Activated T-helper 17 cell treated with anti-CD3 and anti-CD28 coated beads, Interleukin-2, amount 50 U/mL, for 72 hours (primary cell): ENCODE results near the gene CIB4. TPM values are rescaled to one million over a fixed set of nuclear protein-coding genes. Genes with fewer than 3 reads are reported as not detected.

Experiments used
- ATAC-seq: fragments of 150-1000 bp; cut with Tn5 transposase; replicated peaks from 2 replicates; pipeline ENCODE4 v1.10.0; 2021; ENCODE audit warnings: mild to moderate bottlenecking, moderate library complexity
- H3K27ac Mint-ChIP-seq: one replicate; pipeline ENCODE4 v1.8.0; 2022; ENCODE audit warnings: mixed read lengths
- H3K27me3 Mint-ChIP-seq: one replicate; pipeline ENCODE4 v1.8.0; 2022; ENCODE audit warnings: mixed read lengths
- H3K36me3 Mint-ChIP-seq: one replicate; pipeline ENCODE4 v1.8.0; 2022; ENCODE audit warnings: low read depth, mild to moderate bottlenecking, mixed read lengths
- H3K4me1 Mint-ChIP-seq: one replicate; pipeline ENCODE4 v1.8.0; 2022; ENCODE audit warnings: mixed read lengths
- H3K4me3 Mint-ChIP-seq: one replicate; pipeline ENCODE4 v1.8.0; 2022; ENCODE audit warnings: mild to moderate bottlenecking, mixed read lengths
- H3K9me3 Mint-ChIP-seq: one replicate; pipeline ENCODE4 v1.8.0; 2022; ENCODE audit warnings: mixed read lengths
- total RNA-seq, 2 donors: library from RNA; stranded (reverse); gene quantifications; one replicate each; pipeline ENCODE4 v1.2.3, GENCODE V29; 2022

The CIB4 gene
- total RNA-seq, 2 donors from 2014 or later = not detected

GRCh38 chr2:26564121-26564644 is 77.0 kb downstream of the CIB4 start:
- Mint-ChIP-seq H3K36me3 (no peaks in the 10 kb centered on the region), H3K9me3 (no peaks in the 10 kb centered on the region), H3K27me3 (peaks cover 53% of the 10 kb centered on the region), H3K4me3 (no peak overlapping the region), H3K4me1 (no peaks in the 10 kb centered on the region), H3K27ac (no peak overlapping the region)
- ATAC-seq = no peak

- peaks cover 53% of the 10 kb centered on the region for H3K27me3 Mint-ChIP-seq
- H3K4me1 Mint-ChIP-seq = no peaks in the 10 kb centered on the region
- no peaks in the 10 kb centered on the region for H3K9me3 Mint-ChIP-seq
- H3K4me3 Mint-ChIP-seq = no peak overlapping the region
- ATAC-seq = no peak
- no peaks in the 10 kb centered on the region for H3K36me3 Mint-ChIP-seq
- H3K27ac Mint-ChIP-seq = no peak overlapping the region
Measured at GRCh38 chr2:26563686-26564085, 77.5 kb downstream of the CIB4 start.

GRCh38 chr2:26562811-26563645 is 78.1 kb downstream of the CIB4 start:
- Mint-ChIP-seq H3K9me3 (no peaks in the 10 kb centered on the region), H3K27ac (no peak overlapping the region), H3K4me3 (no peak overlapping the region), H3K4me1 (no peaks in the 10 kb centered on the region), H3K27me3 (peaks cover 56% of the 10 kb centered on the region), H3K36me3 (no peaks in the 10 kb centered on the region)
- ATAC-seq = no peak

- Mint-ChIP-seq H3K9me3 (no peaks in the 10 kb centered on the region), H3K4me1 (no peaks in the 10 kb centered on the region), H3K27ac (no peak overlapping the region), H3K36me3 (no peaks in the 10 kb centered on the region), H3K4me3 (peak overlapping the region; percentile 30), H3K27me3 (peaks cover 63% of the 10 kb centered on the region)
- ATAC-seq = peak; percentile 26
Measured at GRCh38 chr2:26561918-26562810, 79.0 kb downstream of the CIB4 start.

GRCh38 chr2:26561376-26561775 is 79.8 kb downstream of the CIB4 start:
- no peaks in the 10 kb centered on the region for H3K9me3 Mint-ChIP-seq
- peaks cover 62% of the 10 kb centered on the region for H3K27me3 Mint-ChIP-seq
- no peak for ATAC-seq
- H3K27ac Mint-ChIP-seq = no peak overlapping the region
- no peaks in the 10 kb centered on the region for H3K4me1 Mint-ChIP-seq
- H3K4me3 Mint-ChIP-seq = peak overlapping the region; percentile 30
- no peaks in the 10 kb centered on the region for H3K36me3 Mint-ChIP-seq

- Mint-ChIP-seq H3K4me3 (no peak overlapping the region), H3K9me3 (no peaks in the 10 kb centered on the region), H3K27me3 (peaks cover 61% of the 10 kb centered on the region), H3K4me1 (no peaks in the 10 kb centered on the region), H3K36me3 (no peaks in the 10 kb centered on the region), H3K27ac (no peak overlapping the region)
- no peak for ATAC-seq
Measured at GRCh38 chr2:26560892-26561291, 80.3 kb downstream of the CIB4 start.

- no peaks in the 10 kb centered on the region for H3K4me1 Mint-ChIP-seq
- H3K27ac Mint-ChIP-seq = no peak overlapping the region
- no peaks in the 10 kb centered on the region for H3K36me3 Mint-ChIP-seq
- no peaks in the 10 kb centered on the region for H3K9me3 Mint-ChIP-seq
- no peak overlapping the region for H3K4me3 Mint-ChIP-seq
- peaks cover 57% of the 10 kb centered on the region for H3K27me3 Mint-ChIP-seq
- ATAC-seq = no peak
Measured at GRCh38 chr2:26559556-26559955, 81.6 kb downstream of the CIB4 start.

- no peak overlapping the region for H3K4me3 Mint-ChIP-seq
- no peaks in the 10 kb centered on the region for H3K4me1 Mint-ChIP-seq
- ATAC-seq = no peak
- no peaks in the 10 kb centered on the region for H3K9me3 Mint-ChIP-seq
- peaks cover 58% of the 10 kb centered on the region for H3K27me3 Mint-ChIP-seq
- H3K27ac Mint-ChIP-seq = no peak overlapping the region
- H3K36me3 Mint-ChIP-seq = no peaks in the 10 kb centered on the region
Measured at GRCh38 chr2:26559044-26559405, 82.1 kb downstream of the CIB4 start.

GRCh38 chr2:26558271-26559043 is 82.7 kb downstream of the CIB4 start:
- no peak overlapping the region for H3K27ac Mint-ChIP-seq
- H3K4me3 Mint-ChIP-seq = no peak overlapping the region
- ATAC-seq = no peak
- H3K9me3 Mint-ChIP-seq = no peaks in the 10 kb centered on the region
- H3K36me3 Mint-ChIP-seq = no peaks in the 10 kb centered on the region
- no peaks in the 10 kb centered on the region for H3K4me1 Mint-ChIP-seq
- H3K27me3 Mint-ChIP-seq = peaks cover 56% of the 10 kb centered on the region

- Mint-ChIP-seq H3K4me1 (no peaks in the 10 kb centered on the region), H3K4me3 (no peak overlapping the region), H3K9me3 (no peaks in the 10 kb centered on the region), H3K27me3 (peaks cover 53% of the 10 kb centered on the region), H3K27ac (no peak overlapping the region), H3K36me3 (no peaks in the 10 kb centered on the region)
- ATAC-seq = no peak
Measured at GRCh38 chr2:26557244-26557925, 83.8 kb downstream of the CIB4 start.

GRCh38 chr2:26556309-26557243 is 84.6 kb downstream of the CIB4 start:
- Mint-ChIP-seq H3K4me3 (no peak overlapping the region), H3K36me3 (no peaks in the 10 kb centered on the region), H3K27ac (no peak overlapping the region), H3K4me1 (no peaks in the 10 kb centered on the region), H3K9me3 (no peaks in the 10 kb centered on the region), H3K27me3 (peaks cover 52% of the 10 kb centered on the region)
- ATAC-seq = no peak

GRCh38 chr2:26555246-26556133 is 85.7 kb downstream of the CIB4 start:
- ATAC-seq = no peak
- peaks cover 50% of the 10 kb centered on the region for H3K27me3 Mint-ChIP-seq
- no peaks in the 10 kb centered on the region for H3K4me1 Mint-ChIP-seq
- no peak overlapping the region for H3K4me3 Mint-ChIP-seq
- H3K27ac Mint-ChIP-seq = no peak overlapping the region
- no peaks in the 10 kb centered on the region for H3K36me3 Mint-ChIP-seq
- no peaks in the 10 kb centered on the region for H3K9me3 Mint-ChIP-seq
